Astrocyte (in vitro differentiated cells and primary cell): ENCODE results near the gene PDE9A.

ENCODE experiments used
- CTCF ChIP-seq: IDR thresholded peaks from 2 replicates; pipeline ENCODE4 v1.5.1; 2011; ENCODE audit warnings: low read depth, mild to moderate bottlenecking, inconsistent platforms, low read length, moderate library complexity; ENCODE audit not compliant: insufficient read depth
- EZH2 ChIP-seq: IDR thresholded peaks from 2 replicates; pipeline ENCODE4 v1.6.1; 2012; ENCODE audit warnings: mild to moderate bottlenecking, low read length, inconsistent platforms; ENCODE audit not compliant: insufficient read depth

GRCh38 chr21:42674351-42674940 is 21.0 kb downstream of the PDE9A start:
- TF ChIP-seq CTCF, result no peak
- no peak for TF ChIP-seq EZH2
